NCI-H146 (cell line): ENCODE results near the gene PORCN.
A peak's percentile ranks its signal among the peaks of the same experiment; 100 is the strongest.
"Not testable (repeated sequence)": the region's sequence is repeated elsewhere in the genome, so short reads cannot be mapped to it uniquely, and the experiment has no call there.

Source experiments
- DNase-seq: peaks from one replicate; lab custom pipeline; 2025; lab: John Stamatoyannopoulos, UW

The PORCN gene

GRCh38 chrX:48513670-48514069, 4.9 kb downstream of the PORCN start:
- DNase-seq = no peak

DNA sequence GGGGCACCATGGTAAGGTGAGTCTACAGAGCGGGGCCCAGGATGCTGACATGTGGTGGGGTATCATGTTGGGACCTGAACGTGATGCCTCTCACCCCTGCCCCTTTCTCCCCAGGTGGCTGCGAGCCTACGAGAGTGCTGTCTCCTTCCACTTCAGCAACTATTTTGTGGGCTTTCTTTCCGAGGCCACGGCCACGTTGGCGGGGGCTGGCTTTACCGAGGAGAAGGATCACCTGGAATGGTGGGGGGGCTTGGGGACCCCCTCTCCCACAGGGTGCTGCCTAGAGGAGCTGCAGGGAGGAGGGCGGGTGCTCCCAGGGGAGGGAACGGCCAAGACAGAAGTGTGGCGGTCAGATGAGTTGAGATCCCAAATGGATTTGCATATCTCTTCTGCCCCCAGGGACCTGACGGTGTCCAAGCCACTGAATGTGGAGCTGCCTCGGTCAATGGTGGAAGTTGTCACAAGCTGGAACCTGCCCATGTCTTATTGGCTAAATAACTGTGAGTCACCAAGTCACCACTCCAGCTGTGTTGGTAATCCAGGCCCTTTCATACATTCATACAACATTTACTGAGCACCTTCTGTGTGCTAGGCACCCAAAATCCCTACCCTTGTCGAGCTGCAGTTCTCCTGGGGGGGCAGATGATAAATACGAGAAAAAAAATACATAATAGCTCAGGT, 5.5 kb downstream of the PORCN start:
- DNase-seq = no peak

- DNase-seq = no peak
Observed at GRCh38 chrX:48514868-48515460, 6.2 kb downstream of the PORCN start.

DNA sequence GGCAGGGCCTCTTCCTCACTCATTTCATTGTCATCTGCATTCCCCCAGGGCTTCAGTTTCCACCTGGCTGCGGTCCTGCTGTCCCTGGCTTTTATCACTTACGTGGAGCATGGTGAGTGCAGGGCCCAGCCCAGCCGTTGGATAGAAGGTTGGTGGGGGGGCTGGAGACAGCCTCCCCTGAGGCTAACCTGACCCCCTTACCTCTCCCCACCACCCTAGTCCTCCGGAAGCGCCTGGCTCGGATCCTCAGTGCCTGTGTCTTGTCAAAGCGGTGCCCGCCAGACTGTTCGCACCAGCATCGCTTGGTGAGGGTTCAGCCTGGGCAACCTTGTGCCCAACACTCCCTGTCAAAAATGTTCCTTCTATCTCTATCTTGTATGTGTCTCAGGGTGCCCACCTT, 7.0 kb downstream of the PORCN start:
- no peak for DNase-seq

GRCh38 chrX:48516285-48516684, 7.5 kb downstream of the PORCN start:
- DNase-seq = no peak

DNA sequence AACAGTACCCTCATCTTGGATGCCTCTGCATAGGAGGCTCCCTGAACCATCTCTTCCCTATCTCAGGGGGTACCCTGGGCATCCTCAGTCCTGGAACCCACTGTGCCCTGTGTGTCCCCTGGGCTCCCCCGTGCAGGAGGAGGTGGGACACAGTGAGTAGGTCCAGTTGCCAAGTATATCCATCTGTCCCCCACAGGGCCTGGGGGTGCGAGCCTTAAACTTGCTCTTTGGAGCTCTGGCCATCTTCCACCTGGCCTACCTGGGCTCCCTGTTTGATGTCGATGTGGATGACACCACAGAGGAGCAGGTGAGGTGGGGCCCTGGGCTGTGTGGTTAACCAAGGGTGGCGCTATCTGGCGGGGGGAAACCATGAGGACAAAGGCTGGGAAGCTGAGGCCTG, 8.2 kb downstream of the PORCN start:
- no peak for DNase-seq

DNA sequence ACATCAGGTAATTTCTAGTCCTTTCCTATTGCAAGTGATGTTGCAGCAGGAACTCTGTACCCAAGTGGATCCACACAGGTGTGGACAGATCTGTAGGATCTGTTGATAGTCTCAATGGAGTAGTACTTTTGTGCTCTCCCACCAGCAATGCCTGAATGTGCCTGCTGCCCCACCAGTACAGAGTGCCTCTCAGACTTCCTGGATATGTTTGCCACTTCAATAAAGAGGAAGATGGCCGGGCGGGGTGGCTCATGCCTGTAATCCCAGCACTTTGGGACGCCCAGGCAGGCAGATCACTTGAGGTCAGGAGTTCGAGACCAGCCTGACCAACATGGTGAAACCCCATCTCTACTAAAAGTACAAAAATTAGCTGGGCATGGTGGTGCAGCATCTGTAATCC, 10.7 kb downstream of the PORCN start:
- not testable (repeated sequence) for DNase-seq

DNA sequence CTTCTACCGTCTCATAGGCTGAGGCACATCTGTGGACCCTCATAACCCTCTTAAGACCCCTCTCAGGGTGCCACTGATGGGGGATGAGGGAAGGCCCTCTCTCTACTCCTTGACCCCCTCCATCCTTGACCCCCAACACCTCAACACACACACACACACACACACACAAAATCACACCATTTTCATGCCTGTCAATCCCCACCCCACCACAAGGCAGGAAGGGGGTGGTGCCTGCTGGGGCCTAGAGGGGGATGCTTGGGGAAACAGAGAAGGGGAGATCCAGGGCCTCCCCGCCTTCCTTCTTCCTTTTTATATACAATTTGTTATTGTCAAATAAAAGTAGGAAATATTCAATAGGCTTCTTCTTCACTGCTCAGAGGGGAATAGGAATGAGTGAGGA, 11.7 kb downstream of the PORCN start:
- DNase-seq = no peak

DNA sequence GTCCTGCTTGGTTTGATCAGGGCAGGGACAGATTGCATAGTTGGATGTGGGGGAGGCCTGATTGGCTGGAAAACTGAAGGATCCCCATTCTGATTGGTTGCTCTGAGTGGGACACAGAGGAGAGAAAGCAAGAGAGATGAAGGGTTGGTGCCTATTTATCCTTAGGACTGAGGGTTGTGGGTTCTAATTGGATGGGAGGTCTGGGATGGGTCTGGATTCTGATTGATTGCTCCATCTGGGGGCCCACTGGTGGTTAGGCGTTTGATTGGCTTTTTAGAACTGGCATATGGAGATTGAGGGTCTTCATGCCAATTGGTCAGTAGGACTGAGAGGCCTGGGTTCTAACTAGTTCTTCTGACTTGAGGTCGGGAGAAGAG, 12.2 kb downstream of the PORCN start:
- peak; percentile 66 for DNase-seq

- DNase-seq = peak; percentile 96
Observed at GRCh38 chrX:48521353-48522243, 12.8 kb downstream of the PORCN start, which contains the start of gene EBP. EBP (plus strand) TSS chrX:48521808; CDS start chrX:48523772, 1,964 bp downstream.

GRCh38 chrX:48522291-48522690, 13.5 kb downstream of the PORCN start:
- DNase-seq = peak; percentile 27

DNA sequence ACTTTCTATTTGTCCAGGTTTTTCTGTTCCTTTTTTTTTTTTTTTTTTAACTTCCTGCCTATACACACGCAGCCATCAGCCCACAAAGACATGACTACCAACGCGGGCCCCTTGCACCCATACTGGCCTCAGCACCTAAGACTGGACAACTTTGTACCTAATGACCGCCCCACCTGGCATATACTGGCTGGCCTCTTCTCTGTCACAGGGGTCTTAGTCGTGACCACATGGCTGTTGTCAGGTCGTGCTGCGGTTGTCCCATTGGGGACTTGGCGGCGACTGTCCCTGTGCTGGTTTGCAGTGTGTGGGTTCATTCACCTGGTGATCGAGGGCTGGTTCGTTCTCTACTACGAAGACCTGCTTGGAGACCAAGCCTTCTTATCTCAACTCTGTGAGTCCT, 14.9 kb downstream of the PORCN start:
- no peak for DNase-seq

GRCh38 chrX:48525853-48526252, 17.1 kb downstream of the PORCN start:
- not testable (repeated sequence) for DNase-seq

- DNase-seq = no peak
Observed at GRCh38 chrX:48530736-48531135, 21.9 kb downstream of the PORCN start.

DNA sequence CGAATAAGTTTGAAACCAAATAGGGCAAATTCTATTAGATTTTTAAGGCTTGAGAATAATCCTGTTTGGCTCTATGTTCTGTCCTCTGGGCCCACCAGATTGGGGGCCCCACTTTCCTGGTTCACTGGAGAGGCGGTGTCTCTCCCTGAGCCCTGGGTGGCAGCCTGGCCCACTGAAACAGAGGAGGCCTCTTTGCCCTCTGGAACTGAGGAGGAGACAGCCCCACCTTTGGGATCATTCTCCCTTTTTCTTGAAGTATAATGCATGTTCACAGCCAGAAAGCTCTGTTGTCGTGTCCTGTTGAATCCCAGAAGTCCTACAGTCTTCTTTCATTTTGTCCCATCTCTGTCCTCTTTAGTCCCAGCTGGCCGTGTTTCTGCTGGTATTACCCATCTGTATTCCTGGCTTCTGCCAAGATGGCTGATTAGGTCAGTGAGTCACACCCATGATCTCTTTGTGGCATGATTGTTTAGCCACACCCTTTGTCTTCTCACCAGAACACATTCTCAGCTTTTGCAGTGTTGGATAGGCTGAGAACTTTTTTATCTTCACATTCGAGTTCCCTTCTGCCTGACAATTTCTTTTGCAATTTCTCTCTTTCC, 22.7 kb downstream of the PORCN start:
- no peak for DNase-seq

DNA sequence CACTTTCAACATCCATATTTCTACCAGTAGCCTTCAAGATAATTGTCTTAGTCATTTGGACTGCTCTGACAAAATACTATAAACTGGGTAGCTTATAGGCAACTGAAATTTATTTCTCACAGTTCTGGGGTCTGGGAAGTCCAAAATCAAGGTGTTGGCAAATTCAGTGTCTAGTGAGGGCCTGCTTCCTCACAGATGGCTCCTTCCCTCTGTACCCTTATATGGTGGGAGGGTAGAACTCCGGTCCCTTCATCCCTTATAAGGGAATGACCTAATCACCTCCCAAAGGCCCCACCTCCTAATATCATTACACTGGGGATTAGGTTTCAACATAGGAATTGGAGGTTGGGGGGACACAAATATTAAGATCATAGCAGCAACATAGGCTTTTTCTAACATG, 23.4 kb downstream of the PORCN start:
- no peak for DNase-seq

- no peak for DNase-seq
Observed at GRCh38 chrX:48533165-48533564, 24.4 kb downstream of the PORCN start.

DNA sequence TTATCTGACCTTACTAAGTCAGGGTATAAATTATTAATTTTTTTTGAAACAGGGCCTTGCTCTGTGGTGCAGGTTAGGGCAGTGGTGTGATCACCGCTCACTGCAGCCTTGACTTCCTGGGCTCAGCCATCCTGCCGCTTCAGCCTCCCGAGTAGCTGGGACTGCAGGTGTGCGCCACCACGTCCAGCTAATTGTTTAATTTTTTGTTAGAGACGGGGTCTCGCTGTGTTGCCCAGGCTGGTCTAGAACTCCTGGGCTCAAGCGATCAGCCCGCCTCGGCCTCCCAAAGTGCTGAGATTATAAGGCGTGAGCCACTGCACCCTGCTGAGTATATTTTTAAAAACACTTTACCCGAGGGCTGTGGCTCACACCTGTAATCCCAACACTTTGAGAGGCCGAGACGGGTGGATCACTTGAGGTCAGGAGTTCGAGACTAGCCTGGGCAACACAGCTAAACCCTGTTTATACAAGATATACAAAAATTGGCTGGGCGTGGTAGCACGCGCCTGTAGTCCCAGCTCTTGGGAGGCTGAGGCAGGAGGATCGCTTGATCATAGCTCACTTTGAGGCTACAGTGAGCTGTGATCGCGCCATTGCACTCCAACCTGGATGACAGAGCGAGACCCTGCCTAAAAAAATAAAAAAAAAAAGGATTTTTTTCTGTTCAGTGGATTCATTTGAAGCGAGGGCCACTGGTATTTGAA, 30.0 kb downstream of the PORCN start:
- DNase-seq = no peak

DNA sequence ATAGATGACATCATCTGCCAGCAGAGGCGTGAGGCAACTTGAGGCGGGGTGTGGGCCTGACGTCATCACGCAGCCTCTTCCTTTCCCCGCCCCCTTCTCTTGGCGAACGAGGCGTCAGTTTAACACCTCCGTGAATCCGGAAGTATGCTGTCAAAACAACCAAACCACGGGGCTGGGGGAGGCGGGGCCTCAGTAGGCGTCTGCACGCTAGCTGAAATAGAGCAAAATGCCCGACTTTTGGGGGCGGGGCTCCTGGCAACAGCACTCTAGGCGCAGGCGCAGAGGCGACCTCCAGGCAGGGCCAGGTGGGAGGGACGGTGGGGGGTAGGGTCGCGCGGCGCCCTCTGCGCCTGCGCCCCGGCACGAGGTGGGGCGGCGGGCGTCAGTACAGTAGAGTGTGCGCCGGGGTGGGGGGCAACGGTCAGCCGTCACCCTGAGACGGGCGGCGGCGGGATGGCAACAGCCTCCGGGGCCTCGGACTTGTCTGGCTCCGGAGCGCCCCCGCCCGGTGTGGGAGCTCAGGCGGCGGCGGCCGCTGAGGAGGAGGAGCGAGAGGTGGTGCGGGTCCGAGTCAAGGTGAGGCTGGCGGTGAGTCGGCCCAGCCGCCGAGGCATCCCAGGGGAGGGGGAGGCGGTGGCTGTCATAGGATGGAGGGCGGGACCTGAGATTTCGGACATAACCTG, 30.7 kb downstream of the PORCN start, which contains the start of gene TBC1D25:
Gene TBC1D25, plus strand, starts transcription at position 370 of the 683 bp plus-strand sequence. Its CDS starts 84 bp downstream, at position 454.
- DNase-seq = peak; percentile 99

DNA sequence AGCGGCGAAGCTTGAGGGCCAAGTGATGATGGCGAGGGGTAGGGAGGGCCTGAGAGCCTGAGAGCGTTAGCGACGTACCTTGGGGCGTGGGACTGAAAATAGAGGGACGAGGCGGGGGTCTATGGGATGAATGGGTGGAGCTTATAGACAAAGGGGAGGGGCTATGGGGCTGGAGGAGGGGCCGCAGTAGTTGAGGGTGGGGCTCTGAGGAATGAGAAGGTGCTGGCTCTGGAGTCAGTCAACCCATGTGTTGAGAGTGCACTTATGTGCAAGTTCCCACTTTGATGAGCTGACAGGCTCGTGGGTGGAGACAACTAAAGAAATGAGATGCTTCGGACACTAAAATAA, 31.2 kb downstream of the PORCN start:
- peak; percentile 87 for DNase-seq

- DNase-seq = no peak
Observed at GRCh38 chrX:48540480-48540879, 31.7 kb downstream of the PORCN start.
